HL-60/S4 treated with retinoic acid at 250 ng/mL for 4 days and 3 days (cell line): ENCODE measurements around the gene SRRT.

ENCODE experiments used
- in situ Hi-C: fragments of 300-500 bp; cut with MboI; formaldehyde crosslinking; loops from 2 replicates; pipeline ENCODE4 v1.7.0; 2022; ENCODE audit warnings: low sequenced_read_pairs

Gene SRRT

DNA sequence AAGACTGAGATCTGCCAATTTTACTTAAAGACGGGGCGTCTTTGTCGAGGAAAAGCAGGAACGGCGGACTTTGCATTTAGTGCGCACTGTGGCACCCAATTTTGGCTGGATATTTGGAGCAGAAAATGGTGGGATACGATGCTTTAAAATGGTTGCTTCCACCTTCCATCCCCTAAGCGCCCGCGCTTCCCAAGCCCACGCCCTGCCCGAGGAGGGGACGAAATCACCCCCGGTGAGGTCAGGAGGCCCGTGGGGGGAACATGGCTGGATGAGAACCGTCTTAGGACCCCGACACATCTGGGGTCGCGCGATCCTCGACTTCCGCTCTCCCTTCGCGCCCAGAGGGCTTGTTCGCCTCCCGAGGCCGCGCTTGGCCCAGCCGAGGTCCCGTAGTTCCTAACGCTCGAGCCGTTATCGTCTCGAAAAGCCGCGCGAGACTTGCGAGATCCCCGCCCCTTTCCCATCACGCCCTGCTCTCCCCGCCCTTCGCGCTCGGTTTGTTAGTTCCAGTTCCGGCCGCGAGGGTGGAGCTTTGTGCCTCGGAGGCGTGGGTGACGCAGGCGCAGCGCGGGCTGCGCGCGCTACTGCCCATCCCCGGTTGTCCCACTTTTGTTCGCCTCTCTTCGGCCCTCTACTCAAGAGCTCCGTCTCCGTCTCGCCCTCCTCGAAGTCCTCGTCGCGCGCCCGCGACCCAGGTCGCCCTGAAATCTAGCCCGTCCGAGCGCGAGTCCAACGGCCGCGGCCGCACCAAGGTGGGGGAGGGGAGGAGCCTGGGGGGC is at the start of gene SRRT:
TSS of gene SRRT (plus strand) at position 527 of the 779 bp plus-strand sequence. CDS start 488 bp downstream, outside the sequence.
- in situ Hi-C loops, result loop anchor here (25.0 kb wide), 1 partner anchor 413 kb away; no protein-coding TSS in a partner anchor

GRCh38 chr7:100825215-100825671 is 49.7 kb upstream of the SRRT start:
- in situ Hi-C loops, result no loop called here

DNA sequence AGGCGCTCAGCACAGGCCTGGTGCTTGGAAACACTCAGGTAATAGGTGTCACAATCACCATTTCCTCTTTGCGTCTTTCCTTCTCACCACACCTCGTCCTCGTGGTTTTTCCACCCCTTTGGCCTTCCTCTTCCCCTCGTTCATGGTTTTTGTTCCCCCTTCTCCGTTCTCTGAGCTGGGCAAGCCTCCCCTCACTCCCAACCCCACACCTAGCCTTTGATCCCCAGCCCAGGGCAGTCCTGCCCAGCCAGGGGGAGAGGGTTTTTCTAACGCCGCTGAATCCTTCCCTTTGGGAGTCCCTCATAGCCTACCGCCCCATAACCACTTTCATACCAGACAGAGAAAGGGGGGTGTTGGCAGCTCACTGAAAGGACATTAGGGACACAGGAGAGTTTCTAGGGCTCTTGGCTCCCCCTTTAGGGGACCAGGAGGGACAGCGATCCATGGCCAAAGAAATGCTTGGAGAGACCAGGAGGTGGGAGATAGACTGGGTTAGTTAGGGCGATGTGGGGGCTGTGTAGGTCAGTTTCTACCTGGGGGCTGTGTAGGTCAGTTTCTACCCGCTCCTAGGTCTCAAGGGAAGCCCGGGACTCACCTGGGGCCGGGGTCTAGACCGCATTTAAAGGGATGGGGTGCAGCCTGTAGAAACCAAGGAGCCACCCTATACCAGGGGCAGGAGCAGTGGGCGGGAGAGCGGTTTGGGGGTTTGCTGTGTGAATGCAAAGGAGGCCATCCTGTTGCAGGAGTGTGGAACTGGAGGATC is 49.0 kb upstream of the SRRT start:
- in situ Hi-C loops, result no loop called here

DNA sequence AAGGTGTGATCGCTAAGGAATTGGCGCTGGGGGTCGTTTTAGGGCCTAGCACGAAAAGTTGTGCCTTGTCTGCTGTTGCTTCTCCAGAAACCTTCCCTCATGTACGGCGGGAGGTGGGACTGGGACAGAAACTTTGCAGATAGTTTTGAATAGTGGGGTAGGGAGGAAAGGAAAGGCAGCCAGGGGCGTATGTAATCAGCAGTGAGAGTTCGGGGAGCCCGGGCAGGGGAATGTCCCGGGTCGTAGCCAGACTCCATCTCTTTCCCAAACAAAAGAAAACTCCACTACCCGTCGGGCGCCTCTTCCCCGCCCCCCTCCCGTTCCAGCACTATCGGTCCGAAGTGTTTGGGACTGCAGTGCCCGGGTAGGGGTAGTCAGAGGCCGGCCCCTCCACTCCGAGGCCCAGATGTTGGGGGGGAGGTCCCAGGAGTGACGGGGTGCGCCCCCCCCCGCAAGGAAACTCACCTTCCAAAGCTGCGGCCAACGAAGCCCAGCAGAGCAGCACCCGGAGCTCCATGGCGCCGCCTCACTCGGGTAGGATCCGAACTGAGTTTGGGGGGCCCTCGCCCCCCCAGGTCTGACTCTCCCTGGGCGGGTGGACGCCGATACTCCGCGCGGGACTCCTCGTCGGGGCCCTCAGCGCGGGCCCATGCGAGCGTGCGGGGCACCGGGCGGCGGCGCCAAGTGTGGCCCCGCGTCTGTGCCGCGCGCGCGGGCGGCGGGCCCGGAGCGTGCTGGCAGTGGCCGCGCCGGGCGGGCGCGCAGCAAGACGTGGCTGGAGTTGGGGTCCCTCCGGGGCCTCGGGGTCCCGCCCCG is 48.2 kb upstream of the SRRT start:
- in situ Hi-C loops, result no loop called here

GRCh38 chr7:100827330-100828226 is 47.3 kb upstream of the SRRT start, which contains the start of gene EPHB4:
Gene EPHB4 (minus strand): TSS chr7:100827523. CDS start chr7:100827030, 493 bp downstream.
- in situ Hi-C loops, result no loop called here

GRCh38 chr7:100829150-100829716 is 45.7 kb upstream of the SRRT start:
- in situ Hi-C loops, result no loop called here

DNA sequence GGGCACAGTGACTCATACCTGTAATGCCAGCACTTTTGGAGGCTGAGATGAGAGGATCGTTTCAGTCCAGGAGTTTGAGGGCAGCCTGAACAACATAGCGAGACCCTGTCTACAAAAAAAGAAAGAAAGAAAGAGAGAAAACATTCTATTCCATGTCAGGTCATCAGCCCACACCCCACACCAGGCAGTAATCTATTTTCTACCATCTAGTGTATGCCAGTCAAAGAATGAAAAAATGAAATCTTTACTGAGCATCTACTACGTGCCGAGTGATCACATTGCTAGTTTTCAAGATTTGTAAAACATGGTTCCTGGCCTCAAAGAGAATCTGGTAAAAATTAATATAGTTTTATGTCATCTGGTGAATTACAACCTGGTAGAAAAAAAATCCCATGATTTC is 44.5 kb upstream of the SRRT start:
- in situ Hi-C loops, result no loop called here

- in situ Hi-C loops, result no loop called here
Measured at GRCh38 chr7:100832281-100832633, 42.6 kb upstream of the SRRT start.

GRCh38 chr7:100835903-100836811 is 38.7 kb upstream of the SRRT start:
- in situ Hi-C loops, result no loop called here

DNA sequence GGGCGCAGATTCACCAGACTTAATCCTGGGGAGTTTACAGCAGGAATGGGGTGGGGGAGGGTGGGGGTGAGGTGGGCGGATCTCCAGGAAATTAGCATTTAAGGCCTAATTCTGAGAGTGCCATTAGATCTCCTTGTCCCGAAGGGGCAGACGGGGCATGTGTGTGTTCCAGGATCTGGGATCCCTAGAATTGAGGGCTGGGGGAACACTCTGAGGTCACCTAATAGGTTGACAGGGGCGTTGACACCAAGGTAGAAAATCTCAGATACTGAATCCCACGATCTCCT is 38.1 kb upstream of the SRRT start:
- in situ Hi-C loops, result no loop called here

DNA sequence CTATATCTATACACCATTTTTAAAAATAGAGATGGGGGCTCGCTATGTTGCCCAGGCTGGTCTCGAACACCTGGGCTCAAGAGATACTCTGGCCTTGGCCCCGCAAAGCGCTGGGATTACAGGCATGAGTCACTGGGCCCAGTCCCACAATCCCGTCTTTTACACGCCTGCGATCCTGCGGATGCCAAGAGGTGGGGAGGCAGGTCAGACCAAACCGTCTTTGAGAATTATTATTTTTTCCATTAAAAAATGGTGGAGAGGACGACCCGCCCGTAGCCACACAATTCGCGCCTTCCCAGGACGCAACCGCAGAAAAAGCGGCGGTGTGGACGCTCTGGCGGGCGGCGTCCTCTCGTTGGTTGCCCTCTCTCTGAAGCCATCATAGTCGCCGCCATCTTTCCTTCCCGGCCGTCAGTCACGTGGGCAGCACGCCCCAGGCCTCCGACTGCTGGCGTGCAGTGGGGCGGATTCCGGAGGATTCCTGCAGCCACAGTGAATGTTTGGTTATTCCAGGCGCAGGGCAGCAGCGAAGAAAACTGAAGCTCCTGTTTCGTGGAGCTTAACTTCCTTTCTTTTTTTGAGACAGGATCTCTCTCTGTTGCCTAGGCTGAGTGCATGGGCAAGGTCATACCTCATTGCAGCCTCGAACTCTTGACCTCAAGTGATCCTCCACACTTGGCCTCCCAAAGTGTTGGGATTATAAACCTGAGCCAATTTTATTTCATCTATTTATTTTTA is 37.6 kb upstream of the SRRT start:
- in situ Hi-C loops, result no loop called here

- in situ Hi-C loops, result no loop called here
Measured at GRCh38 chr7:100839361-100839760, 35.5 kb upstream of the SRRT start.

DNA sequence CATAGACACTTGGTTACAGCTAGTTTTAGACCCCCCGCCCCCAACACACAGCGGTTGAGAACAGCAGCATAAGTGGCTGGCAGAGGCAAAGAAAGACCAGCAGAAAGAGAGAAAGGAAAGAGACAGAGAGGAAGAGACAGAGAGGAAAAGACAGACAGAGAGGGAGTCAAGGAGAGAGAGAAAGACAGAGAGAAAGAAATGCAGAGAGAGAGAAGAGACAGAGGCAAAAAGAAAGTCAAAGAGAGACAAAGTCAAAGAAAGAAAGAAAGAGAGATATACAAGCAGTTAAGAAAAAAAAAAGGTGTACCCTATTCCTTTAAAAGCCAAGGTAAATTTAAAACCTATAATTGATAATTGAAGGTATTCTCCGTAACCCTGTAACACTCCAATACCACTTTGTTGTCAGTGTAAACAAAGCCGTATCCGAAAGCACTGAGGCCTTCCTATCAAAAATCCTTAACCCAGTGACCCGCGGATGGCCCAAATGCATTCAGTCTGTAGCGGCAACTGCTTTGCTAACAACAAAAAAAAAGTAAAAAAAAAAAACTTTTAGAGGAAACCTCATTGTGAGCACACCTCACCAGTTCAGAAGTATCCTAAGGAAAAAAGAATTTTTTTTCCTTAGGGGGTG is 34.3 kb upstream of the SRRT start:
- in situ Hi-C loops, result no loop called here

GRCh38 chr7:100847360-100847759 is 27.5 kb upstream of the SRRT start:
- in situ Hi-C loops, result no loop called here

- in situ Hi-C loops, result no loop called here
Measured at GRCh38 chr7:100852048-100852872, 22.6 kb upstream of the SRRT start, which contains the start of gene SLC12A9. Gene SLC12A9 (plus strand): TSS chr7:100852713. CDS start chr7:100854198, 1,485 bp downstream.

- in situ Hi-C loops, result no loop called here
Measured at GRCh38 chr7:100854146-100854895, 20.6 kb upstream of the SRRT start.
